K562 (cell line): ENCODE measurements around the gene RBM44. TPM values are rescaled to one million over a fixed set of nuclear protein-coding genes. Genes with fewer than 3 reads are reported as not detected.

Experiments
- ETV6 ChIP-seq, 3 experiments: fragments of 150-350 bp in 1 of 3; sonication (generic) in 1 of 3; formaldehyde crosslinking in 1 of 3; IDR thresholded peaks; 2 replicates each; pipeline versions ENCODE4 v1.6.1 to v1.8.0; 2014 to 2022; ENCODE audit warnings: borderline replicate concordance in 2 of 3, low read depth in 2 of 3, antibody characterized with exemption in 1 of 3, low read length in 1 of 3, mild to moderate bottlenecking in 1 of 3, missing genetic modification reagents in 1 of 3
- MGA ChIP-seq: fragments of 450-650 bp; IDR thresholded peaks from 2 replicates; pipeline ENCODE4 v1.6.1; 2016; ENCODE audit warnings: mild to moderate bottlenecking, moderate library complexity
- PTRF ChIP-seq: fragments of 450-650 bp; IDR thresholded peaks from 2 replicates; pipeline ENCODE4 v1.6.1; 2016; ENCODE audit warnings: mild to moderate bottlenecking, missing genetic modification characterization, missing compliant biosample characterization
- SMARCC2 ChIP-seq: fragments of 450-650 bp; IDR thresholded peaks from 2 replicates; pipeline ENCODE4 v1.6.1; 2017; ENCODE audit warnings: antibody characterized with exemption, moderate library complexity, mild to moderate bottlenecking, low read depth
- SP2 ChIP-seq: IDR thresholded peaks from 2 replicates; pipeline ENCODE4 v1.6.1; 2011; ENCODE audit warnings: mild to moderate bottlenecking, low read depth, low read length, moderate library complexity; ENCODE audit not compliant: poor library complexity, severe bottlenecking; ENCODE audit errors: extremely low read depth
- polyA plus RNA-seq, 8 experiments: library from polyadenylated mRNA; depleted of rRNA in 4 of 8; stranded (reverse) in 5 of 8; unstranded in 3 of 8; fragments of >200 nt; fragmentation: Nextera tagmentation in 2 of 8; fragmentation: Illumina TruSeq in 1 of 8; extraction: Ambion mirVana in 2 of 8; extraction: Trizol in 1 of 8; gene quantifications; 2 replicates each; pipeline versions ENCODE4 v1.2.1 to v1.2.3, GENCODE V29; 2011 to 2014; ENCODE audit warnings: inconsistent platforms in 1 of 8, missing spikeins in 1 of 8
- total RNA-seq, 7 experiments: library from RNA; depleted of rRNA in 6 of 7; stranded (reverse); fragments of >200 nt in 6 of 7; fragmentation: Illumina TruSeq in 2 of 7; extraction: Trizol in 2 of 7; gene quantifications; 2 replicates each; pipeline versions ENCODE4 v1.2.1 to v1.2.3, GENCODE V29; 2011 to 2021; ENCODE audit warnings: low replicate concordance in 1 of 7
- TF ChIP-seq, protein P1 (sequence below): fragments of 450-650 bp; IDR thresholded peaks from 2 replicates; pipeline ENCODE4 v1.6.1; 2016; ENCODE audit warnings: low read depth
- TF ChIP-seq, protein P2 (sequence below): sonication (generic); formaldehyde crosslinking; IDR thresholded peaks from 2 replicates; pipeline ENCODE4 v1.9.0; 2022; ENCODE audit warnings: mild to moderate bottlenecking, missing genetic modification reagents

RBM44 gene
- total and polyA plus RNA-seq, 9 of the 15 experiments (the other 6 are each of a cell fraction or from before 2014, with no cell fraction given): 0.04 to 0.25 (median 0.13) TPM

DNA sequence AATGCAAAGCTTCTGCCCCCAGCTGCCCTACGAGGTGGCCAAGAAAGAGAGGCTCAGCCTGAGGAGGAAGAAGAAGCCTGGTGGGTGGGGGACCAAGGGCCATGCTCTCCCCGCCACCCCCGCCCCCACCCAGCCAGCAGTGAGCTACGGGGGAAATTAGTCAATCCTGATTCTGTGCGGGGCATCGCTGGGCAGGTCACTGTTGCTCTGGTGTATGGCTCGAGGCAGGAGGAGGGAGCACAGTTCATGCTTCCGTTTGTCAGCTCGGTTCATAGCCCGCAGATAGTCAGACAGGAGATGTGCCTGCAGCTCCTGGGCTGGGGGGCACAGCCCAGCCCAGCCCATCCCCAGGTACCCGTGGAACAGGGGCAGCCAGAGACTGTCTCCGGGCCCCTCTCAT is 78.0 kb downstream of the RBM44 start (continued):
- TF ChIP-seq MGA (no peak), SP2 (no peak), ETV6 (IDR thresholded peaks at IDR 0.05; ENCODE audit: borderline replicate concordance in 1 of 2, low read depth in 2 of 2, low read length in 1 of 2) (no peak), ETV6 (CRISPR knock-in tag; IDR thresholded peaks at IDR 0.05; ENCODE audit: borderline replicate concordance) (no peak), SMARCC2 (no peak), PTRF (tag) (no peak)
- TF ChIP-seq, protein P1, sequence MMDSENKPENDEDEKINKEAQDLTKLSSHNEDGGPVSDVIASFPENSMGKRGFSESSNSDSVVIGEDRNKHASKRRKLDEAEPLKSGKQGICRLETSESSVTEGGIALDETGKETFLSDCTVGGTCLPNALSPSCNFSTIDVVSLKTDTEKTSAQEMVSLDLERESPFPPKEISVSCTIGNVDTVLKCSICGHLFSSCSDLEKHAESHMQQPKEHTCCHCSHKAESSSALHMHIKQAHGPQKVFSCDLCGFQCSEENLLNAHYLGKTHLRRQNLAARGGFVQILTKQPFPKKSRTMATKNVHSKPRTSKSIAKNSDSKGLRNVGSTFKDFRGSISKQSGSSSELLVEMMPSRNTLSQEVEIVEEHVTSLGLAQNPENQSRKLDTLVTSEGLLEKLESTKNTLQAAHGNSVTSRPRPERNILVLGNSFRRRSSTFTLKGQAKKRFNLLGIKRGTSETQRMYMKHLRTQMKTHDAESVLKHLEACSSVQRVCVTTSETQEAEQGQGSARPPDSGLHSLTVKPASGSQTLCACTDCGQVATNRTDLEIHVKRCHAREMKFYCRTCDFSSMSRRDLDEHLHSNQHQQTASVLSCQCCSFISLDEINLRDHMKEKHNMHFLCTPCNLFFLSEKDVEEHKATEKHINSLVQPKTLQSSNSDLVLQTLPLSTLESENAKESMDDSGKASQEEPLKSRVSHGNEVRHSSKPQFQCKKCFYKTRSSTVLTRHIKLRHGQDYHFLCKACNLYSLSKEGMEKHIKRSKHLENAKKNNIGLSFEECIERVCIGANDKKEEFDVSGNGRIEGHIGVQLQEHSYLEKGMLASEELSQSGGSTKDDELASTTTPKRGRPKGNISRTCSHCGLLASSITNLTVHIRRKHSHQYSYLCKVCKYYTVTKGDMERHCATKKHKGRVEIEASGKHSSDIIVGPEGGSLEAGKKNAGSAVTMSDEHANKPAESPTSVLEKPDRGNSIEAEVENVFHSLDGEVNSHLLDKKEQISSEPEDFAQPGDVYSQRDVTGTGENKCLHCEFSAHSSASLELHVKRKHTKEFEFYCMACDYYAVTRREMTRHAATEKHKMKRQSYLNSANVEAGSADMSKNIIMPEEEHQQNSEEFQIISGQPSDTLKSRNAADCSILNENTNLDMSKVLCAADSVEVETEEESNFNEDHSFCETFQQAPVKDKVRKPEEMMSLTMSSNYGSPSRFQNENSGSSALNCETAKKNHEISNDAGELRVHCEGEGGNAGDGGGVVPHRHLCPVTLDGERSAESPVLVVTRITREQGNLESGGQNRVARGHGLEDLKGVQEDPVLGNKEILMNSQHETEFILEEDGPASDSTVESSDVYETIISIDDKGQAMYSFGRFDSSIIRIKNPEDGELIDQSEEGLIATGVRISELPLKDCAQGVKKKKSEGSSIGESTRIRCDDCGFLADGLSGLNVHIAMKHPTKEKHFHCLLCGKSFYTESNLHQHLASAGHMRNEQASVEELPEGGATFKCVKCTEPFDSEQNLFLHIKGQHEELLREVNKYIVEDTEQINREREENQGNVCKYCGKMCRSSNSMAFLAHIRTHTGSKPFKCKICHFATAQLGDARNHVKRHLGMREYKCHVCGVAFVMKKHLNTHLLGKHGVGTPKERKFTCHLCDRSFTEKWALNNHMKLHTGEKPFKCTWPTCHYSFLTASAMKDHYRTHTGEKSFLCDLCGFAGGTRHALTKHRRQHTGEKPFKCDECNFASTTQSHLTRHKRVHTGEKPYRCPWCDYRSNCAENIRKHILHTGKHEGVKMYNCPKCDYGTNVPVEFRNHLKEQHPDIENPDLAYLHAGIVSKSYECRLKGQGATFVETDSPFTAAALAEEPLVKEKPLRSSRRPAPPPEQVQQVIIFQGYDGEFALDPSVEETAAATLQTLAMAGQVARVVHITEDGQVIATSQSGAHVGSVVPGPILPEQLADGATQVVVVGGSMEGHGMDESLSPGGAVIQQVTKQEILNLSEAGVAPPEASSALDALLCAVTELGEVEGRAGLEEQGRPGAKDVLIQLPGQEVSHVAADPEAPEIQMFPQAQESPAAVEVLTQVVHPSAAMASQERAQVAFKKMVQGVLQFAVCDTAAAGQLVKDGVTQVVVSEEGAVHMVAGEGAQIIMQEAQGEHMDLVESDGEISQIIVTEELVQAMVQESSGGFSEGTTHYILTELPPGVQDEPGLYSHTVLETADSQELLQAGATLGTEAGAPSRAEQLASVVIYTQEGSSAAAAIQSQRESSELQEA: no peak
- TF ChIP-seq, protein P2, sequence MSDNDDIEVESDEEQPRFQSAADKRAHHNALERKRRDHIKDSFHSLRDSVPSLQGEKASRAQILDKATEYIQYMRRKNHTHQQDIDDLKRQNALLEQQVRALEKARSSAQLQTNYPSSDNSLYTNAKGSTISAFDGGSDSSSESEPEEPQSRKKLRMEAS: no peak
